Activated T-cell treated with anti-CD3 and anti-CD28 coated beads, Interleukin-2, amount 50 U/mL, for 1 hour (primary cell): ENCODE data around the gene HOOK2.
A peak's percentile ranks its signal among the peaks of the same experiment; 100 is the strongest.

Source experiments
- DNase-seq: peaks from one replicate; pipeline ENCODE4 v3.0.0-alpha.2; 2020

Gene HOOK2

GRCh38 chr19:12793290-12794195 is 18.2 kb upstream of the HOOK2 start:
- DNase-seq = peak; percentile 97

DNA sequence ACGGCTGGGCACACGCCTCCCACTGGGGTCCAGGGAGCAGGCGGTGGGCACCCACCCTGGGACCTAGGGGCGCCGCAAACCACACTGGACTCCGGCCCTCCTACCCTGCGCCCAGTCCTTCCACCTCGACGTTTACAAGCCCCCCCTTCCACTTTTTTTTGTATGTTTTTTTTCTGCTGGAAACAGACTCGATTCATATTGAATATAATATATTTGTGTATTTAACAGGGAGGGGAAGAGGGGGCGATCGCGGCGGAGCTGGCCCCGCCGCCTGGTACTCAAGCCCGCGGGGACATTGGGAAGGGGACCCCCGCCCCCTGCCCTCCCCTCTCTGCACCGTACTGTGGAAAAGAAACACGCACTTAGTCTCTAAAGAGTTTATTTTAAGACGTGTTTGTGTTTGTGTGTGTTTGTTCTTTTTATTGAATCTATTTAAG is 17.5 kb upstream of the HOOK2 start:
- peak; percentile 67 for DNase-seq

- DNase-seq = peak; percentile 75
These were observed 16.9 kb upstream of the HOOK2 start for GRCh38 chr19:12792051-12792852.

DNA sequence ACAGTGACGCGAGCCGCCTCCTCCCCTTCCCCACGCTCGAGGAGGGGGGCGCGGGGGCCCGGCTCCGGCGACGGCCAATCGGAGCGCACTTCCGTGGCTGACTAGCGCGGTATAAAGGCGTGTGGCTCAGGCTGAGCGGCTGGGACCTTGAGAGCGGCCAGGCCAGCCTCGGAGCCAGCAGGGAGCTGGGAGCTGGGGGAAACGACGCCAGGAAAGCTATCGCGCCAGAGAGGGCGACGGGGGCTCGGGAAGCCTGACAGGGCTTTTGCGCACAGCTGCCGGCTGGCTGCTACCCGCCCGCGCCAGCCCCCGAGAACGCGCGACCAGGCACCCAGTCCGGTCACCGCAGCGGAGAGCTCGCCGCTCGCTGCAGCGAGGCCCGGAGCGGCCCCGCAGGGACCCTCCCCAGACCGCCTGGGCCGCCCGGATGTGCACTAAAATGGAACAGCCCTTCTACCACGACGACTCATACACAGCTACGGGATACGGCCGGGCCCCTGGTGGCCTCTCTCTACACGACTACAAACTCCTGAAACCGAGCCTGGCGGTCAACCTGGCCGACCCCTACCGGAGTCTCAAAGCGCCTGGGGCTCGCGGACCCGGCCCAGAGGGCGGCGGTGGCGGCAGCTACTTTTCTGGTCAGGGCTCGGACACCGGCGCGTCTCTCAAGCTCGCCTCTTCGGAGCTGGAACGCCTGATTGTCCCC is 16.1 kb upstream of the HOOK2 start, which contains the start of gene JUNB:
Gene JUNB, plus strand, starts transcription at position 142 of the 706 bp plus-strand sequence. Its CDS starts 286 bp downstream, at position 428.
- peak; percentile 98 for DNase-seq

DNA sequence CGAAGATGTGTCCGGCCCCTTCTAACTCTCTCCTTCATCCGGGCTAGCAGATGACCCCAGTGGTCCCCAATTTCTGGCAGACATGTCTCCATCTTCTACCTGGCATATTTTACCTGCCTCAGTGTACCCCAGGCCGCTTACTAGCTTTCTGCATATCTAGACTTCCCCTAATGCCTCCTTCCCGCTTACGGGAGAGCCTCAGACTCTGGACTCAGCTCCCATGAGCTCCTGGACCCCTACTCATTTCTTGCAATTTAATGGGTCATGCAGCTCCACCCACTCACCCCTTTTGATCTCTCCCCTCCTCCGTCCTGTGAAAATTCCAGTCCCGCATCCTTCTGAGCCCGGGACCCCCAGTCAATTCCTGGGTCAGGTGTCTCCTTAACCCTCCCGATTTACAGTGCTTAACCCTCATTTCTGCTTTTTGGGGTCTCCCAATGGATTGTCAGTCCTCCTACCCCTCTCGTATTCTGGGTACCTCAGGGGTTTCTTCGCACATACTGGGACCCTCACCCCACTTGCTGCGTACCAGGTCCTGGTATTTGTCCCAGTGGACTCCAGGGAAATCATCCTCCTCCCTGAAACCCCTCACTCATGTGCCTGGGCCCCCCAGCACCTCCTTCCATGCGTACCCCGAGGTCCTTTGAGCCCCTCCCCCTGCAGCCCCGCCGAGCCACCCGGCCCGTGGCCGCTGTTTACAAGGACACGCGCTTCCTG is 15.4 kb upstream of the HOOK2 start:
- DNase-seq = no peak

DNA sequence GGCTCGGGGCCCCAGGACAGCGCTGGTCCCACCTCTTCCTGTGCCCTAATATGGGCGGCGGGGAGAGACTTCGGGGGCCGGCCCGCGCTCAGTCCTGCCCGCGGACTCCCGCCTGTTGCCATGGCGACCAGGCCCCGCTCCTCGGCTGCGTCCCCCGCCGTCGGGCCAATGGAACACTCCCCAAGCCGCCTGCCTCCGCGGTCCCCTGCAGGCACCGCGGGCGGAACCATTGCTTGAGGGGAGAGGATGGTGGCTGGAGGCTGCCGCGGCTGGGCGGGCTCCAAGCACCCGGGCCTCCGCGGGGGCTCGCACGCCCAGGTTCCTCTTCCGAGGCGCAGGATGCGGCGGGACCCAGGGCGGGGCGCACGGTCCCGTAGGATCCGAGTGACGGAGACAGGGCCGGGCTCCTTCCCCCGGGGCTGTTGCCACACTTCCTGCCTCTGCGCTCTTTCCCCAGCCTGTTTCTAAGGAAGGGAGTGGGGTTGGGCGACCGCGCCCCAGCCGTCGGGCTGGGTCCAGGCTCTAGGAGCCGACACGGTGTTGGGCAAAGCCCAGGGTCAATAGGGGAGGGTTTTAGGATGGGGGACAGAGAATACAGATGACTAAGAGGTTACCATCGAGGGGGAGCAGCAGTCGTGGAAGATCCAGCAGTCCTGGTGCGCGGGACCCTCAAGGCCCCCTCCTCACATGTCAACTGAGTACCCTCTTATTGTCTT is 14.7 kb upstream of the HOOK2 start:
- DNase-seq = peak; percentile 91

- no peak for DNase-seq
These were observed 13.9 kb upstream of the HOOK2 start for GRCh38 chr19:12789098-12789903.

DNA sequence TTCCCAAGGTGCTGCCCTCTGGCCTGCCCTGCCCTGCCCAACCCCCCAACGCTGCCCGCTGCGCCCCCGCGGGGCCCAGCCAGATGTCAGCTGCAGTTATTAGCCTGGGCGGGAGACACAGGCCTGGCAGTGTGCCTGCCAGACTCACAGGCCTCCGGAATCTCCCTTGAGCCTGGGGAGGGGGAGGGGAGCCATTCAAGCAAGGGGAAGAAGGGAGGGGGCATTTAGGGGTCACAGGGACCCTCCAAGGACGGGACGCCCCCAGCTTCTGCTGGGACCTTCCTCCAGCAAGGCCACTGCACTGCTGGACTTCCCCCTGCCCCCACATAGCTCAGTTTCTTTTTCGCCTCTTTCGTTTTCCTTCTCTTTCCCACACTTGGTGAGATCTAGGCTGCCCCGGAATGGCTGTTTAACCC is 13.3 kb upstream of the HOOK2 start:
- DNase-seq = peak; percentile 49

- no peak for DNase-seq
These were observed 12.8 kb upstream of the HOOK2 start for GRCh38 chr19:12788042-12788681.

DNA sequence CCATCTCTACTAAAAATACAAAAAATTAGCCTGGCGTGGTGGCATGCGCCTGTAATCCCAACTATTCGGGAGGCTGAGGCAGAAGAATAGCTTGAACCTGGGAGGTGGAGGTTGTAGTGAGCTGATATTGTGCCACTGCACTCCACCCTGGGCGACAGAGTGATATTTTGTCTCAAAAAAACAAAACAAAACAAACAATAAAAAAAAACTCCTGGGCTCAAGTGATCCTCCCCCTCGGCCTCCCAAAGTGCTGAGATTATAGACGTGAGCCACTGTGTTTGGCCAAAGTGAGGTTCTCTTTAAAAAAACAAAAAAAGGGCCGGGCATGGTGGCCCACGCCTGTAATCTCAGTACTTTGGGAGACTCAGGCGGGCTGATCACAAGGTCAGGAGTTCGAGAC is 12.1 kb upstream of the HOOK2 start:
- DNase-seq = no peak

- no peak for DNase-seq
These were observed 11.6 kb upstream of the HOOK2 start for GRCh38 chr19:12786952-12787351.

DNA sequence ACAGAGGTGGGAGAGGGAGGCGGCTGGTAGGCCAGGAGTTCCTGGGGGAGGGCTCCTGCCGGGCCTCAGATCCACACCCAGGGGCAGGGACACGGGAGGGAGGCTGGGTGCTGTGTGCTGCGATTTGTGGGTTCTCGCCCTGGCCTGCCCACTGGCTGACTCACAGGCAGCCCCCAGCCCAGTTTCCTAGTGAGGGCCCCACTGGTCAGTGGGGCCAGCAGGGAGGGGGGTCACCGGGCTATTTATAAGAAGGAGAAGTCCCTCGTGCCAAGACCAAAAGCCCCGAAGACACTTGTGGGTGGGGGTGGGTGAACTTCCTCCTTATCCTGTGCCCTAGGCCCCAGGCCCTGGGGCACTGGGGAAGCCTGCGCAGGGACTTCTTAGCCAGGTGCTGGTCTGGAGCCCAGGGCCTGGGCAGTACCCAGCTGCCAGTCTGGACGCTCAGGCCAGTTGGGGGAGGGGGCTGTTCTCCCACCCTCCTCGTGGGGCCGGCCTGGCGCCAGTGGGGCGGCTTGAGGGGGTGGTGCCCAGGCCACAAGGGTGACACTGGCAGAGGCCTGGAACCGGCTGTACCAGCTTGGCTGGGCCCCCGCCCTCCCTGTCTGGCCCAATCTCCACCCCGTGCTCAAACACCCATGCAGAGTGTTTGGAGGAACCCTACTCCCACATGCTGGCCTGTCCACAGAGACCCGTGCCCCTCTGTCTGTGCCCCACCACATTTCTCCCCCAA is 11.0 kb upstream of the HOOK2 start:
- no peak for DNase-seq

GRCh38 chr19:12785431-12786031 is 10.2 kb upstream of the HOOK2 start:
- peak; percentile 25 for DNase-seq

GRCh38 chr19:12784871-12785430 is 9.6 kb upstream of the HOOK2 start:
- peak; percentile 49 for DNase-seq

GRCh38 chr19:12784394-12784870 is 9.1 kb upstream of the HOOK2 start:
- DNase-seq = no peak

DNA sequence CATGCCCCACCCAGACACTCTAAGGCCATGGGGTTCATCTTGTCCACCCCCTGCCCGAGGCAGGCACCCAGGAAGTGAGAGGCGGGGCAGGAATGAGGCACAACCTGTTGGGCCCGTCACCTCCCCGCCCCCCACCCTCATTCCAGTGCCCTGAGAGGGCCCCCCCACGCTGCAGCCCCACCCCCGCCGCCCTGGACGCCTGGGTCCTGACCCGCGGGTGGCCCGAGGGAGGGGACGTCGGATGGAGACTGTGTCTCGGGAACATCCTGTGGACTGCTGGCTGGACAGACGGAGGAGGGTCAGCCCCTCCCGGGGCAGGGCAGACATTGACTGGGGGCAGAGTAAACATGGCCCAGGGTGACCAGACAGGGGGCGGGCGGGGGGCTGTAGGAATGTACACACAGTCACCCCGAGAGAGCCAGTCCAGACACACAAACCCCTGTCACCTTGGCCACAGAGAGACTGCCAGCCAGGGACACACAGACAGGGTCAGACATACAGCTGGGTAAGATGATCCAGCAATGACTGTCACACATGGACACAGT is 8.6 kb upstream of the HOOK2 start:
- DNase-seq = no peak

DNA sequence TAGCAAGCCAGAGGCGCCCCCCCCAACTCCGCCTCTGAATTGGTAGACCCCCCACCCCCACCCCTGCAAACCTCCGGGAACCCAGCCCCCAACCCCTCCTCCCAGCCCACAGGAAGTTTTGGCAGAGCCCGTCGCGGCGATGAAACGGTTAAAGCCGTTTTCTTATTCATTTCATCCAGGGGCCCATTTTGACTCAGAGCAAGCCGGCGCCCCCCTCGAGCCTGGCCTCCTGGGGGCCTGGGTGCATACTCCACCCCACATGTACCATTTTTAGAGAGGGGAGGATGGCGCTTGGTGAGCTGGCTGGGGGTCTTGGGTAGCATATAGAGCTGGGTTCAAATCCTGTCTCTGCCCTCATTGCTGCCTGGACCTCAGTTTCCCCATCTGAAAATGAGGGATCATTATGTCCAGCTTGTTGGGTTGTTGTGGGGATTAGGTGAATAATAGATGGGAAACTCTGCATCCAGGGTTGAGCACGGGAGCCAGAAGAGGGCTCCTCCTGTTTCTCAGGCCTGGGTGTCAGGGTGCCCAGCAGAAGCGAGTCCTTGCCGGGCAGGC is 8.0 kb upstream of the HOOK2 start:
- peak; percentile 36 for DNase-seq
